Smooth muscle cell (in vitro differentiated cells): ENCODE measurements around the gene SH3PXD2A. TPM values are rescaled to one million over a fixed set of nuclear protein-coding genes. Genes with fewer than 3 reads are reported as not detected.

Experiments
- DNase-seq: peaks from one replicate; lab custom pipeline; 2025; ENCODE audit not compliant: unreplicated experiment; lab: John Stamatoyannopoulos, UW
- H2AFZ ChIP-seq: fragments of 200-600 bp; sonication (generic); 2 replicates; pipeline ENCODE4 v1.6.0; 2016; ENCODE audit warnings: antibody characterized with exemption, low read depth, mild to moderate bottlenecking
- H3F3A ChIP-seq: fragments of 200-600 bp; sonication (generic); 2 replicates; pipeline ENCODE4 v1.6.0; 2017; ENCODE audit warnings: antibody characterized with exemption, low read depth
- H3K27ac ChIP-seq: fragments of 200-600 bp; sonication (generic); 2 replicates; pipeline ENCODE4 v1.5.1; 2016; ENCODE audit warnings: low read depth, mild to moderate bottlenecking
- H3K27me3 ChIP-seq: fragments of 200-600 bp; sonication (generic); 2 replicates; pipeline ENCODE4 v1.6.1; 2016; ENCODE audit warnings: low read depth, mild to moderate bottlenecking
- H3K36me3 ChIP-seq: fragments of 200-600 bp; sonication (generic); 2 replicates; pipeline ENCODE4 v1.5.1; 2016; ENCODE audit warnings: low read depth
- H3K4me1 ChIP-seq: fragments of 200-600 bp; sonication (generic); 2 replicates; pipeline ENCODE4 v1.5.1; 2016; ENCODE audit warnings: low read depth
- H3K4me2 ChIP-seq: fragments of 200-600 bp; sonication (generic); 2 replicates; pipeline ENCODE4 v1.6.0; 2016; ENCODE audit warnings: mild to moderate bottlenecking
- H3K4me3 ChIP-seq: fragments of 200-600 bp; sonication (generic); 2 replicates; pipeline ENCODE4 v1.5.1; 2016; ENCODE audit warnings: mild to moderate bottlenecking
- H3K79me2 ChIP-seq: fragments of 200-600 bp; sonication (generic); 2 replicates; pipeline ENCODE4 v1.6.0; 2016; ENCODE audit warnings: low read depth, mild to moderate bottlenecking
- H3K9ac ChIP-seq: fragments of 200-600 bp; sonication (generic); 2 replicates; pipeline ENCODE4 v1.6.0; 2016; ENCODE audit warnings: low read depth
- H3K9me3 ChIP-seq: fragments of 200-600 bp; sonication (generic); replicated peaks from 2 replicates; pipeline ENCODE4 v1.5.1; 2016; ENCODE audit warnings: low read depth
- H4K20me1 ChIP-seq: fragments of 200-600 bp; sonication (generic); 2 replicates; pipeline ENCODE4 v1.6.0; 2016; ENCODE audit warnings: low read depth
- CTCF ChIP-seq: fragments of 200-600 bp; sonication (generic); IDR thresholded peaks from 2 replicates; pipeline ENCODE4 v1.5.1; 2017; ENCODE audit warnings: borderline replicate concordance, mild to moderate bottlenecking, antibody characterized with exemption; ENCODE audit not compliant: insufficient read depth, poor library complexity, severe bottlenecking
- WGBS: methylation state at CpG from one replicate; pipeline ENCODE4 v1.1.7; 2016; ENCODE audit warnings: low lambda C conversion rate; 5-methylcytosine and 5-hydroxymethylcytosine counted together
- polyA plus RNA-seq: library from polyadenylated mRNA; unstranded; fragments of >200 nt; fragmentation: Nextera tagmentation; extraction: Ambion mirVana; gene quantifications from 2 replicates; pipeline ENCODE4 v1.2.1, GENCODE V29; 2016
- total RNA-seq: library from RNA; depleted of rRNA; stranded (reverse); fragments of >200 nt; gene quantifications from 2 replicates; pipeline ENCODE4 v1.2.3, GENCODE V29; 2014

SH3PXD2A gene
- total and polyA plus RNA-seq, 2 experiments from 2014 or later: 30.1 to 37.9 TPM

- Histone ChIP-seq H4K20me1 (no peaks in the 10 kb centered on the region), H3K36me3 (no peaks in the 10 kb centered on the region), H3K27ac (peak overlapping the region; percentile 46), H3F3A (peaks cover 6% of the 10 kb centered on the region), H3K4me2 (no peak overlapping the region), H3K9ac (peak overlapping the region; percentile 21), H3K79me2 (no peaks in the 10 kb centered on the region), H2AFZ (no peak overlapping the region), H3K4me1 (no peaks in the 10 kb centered on the region), H3K9me3 (no peaks in the 10 kb centered on the region), H3K4me3 (no peak overlapping the region), H3K27me3 (no peaks in the 10 kb centered on the region)
- DNase-seq: no peak
- WGBS: 93% methylated on average over 2 of the region's 2 CpGs
- no peak for TF ChIP-seq CTCF
Observed at GRCh38 chr10:103889121-103889720, 33.8 kb upstream of the SH3PXD2A start.

- no peaks in the 10 kb centered on the region for H3K79me2 ChIP-seq
- peak; percentile 79 for TF ChIP-seq CTCF
- H3K4me1 ChIP-seq: no peaks in the 10 kb centered on the region
- H3K27me3 ChIP-seq: no peaks in the 10 kb centered on the region
- 23% methylated on average over 6 of the region's 6 CpGs for WGBS
- no peaks in the 10 kb centered on the region for H3K9me3 ChIP-seq
- no peaks in the 10 kb centered on the region for H3K36me3 ChIP-seq
- H4K20me1 ChIP-seq: no peaks in the 10 kb centered on the region
- H3K9ac ChIP-seq: no peak overlapping the region
- DNase-seq: peak; percentile 4
- H3K4me3 ChIP-seq: no peak overlapping the region
- peaks cover 6% of the 10 kb centered on the region for H3F3A ChIP-seq
- H2AFZ ChIP-seq: no peak overlapping the region
- peak overlapping the region; percentile 46 for H3K27ac ChIP-seq
- no peak overlapping the region for H3K4me2 ChIP-seq
Observed at GRCh38 chr10:103888113-103888841, 32.9 kb upstream of the SH3PXD2A start.

- Histone ChIP-seq H3K27me3 (no peaks in the 10 kb centered on the region), H3K79me2 (no peaks in the 10 kb centered on the region), H3K36me3 (no peaks in the 10 kb centered on the region), H3K4me1 (no peaks in the 10 kb centered on the region), H3F3A (peaks cover 12% of the 10 kb centered on the region), H2AFZ (no peak overlapping the region), H3K9me3 (no peaks in the 10 kb centered on the region), H4K20me1 (no peaks in the 10 kb centered on the region), H3K4me3 (no peak overlapping the region), H3K9ac (no peak overlapping the region), H3K27ac (no peak overlapping the region), H3K4me2 (no peak overlapping the region)
- WGBS: 83% methylated on average over 6 of the region's 6 CpGs
- no peak for TF ChIP-seq CTCF
- DNase-seq: no peak
Observed at GRCh38 chr10:103885617-103886016, 30.2 kb upstream of the SH3PXD2A start.

GRCh38 chr10:103884681-103885139, 29.3 kb upstream of the SH3PXD2A start:
- Histone ChIP-seq H2AFZ (no peak overlapping the region), H3F3A (peaks cover 12% of the 10 kb centered on the region), H3K4me2 (no peak overlapping the region), H3K4me1 (no peaks in the 10 kb centered on the region), H3K27me3 (no peaks in the 10 kb centered on the region), H4K20me1 (no peaks in the 10 kb centered on the region), H3K36me3 (no peaks in the 10 kb centered on the region), H3K27ac (no peak overlapping the region), H3K79me2 (no peaks in the 10 kb centered on the region), H3K9me3 (no peaks in the 10 kb centered on the region), H3K4me3 (no peak overlapping the region), H3K9ac (no peak overlapping the region)
- DNase-seq: no peak
- 62% methylated on average over 3 of the region's 3 CpGs for WGBS
- peak; percentile 72 for TF ChIP-seq CTCF
